HCT116 (cell line): ENCODE measurements around the gene SCML2.

Experiments used
- CEBPB ChIP-seq: IDR thresholded peaks from 2 replicates; pipeline ENCODE4 v1.6.1; 2012; ENCODE audit warnings: low read depth
- EZH2 ChIP-seq: fragments of 200-600 bp; sonication (generic); IDR thresholded peaks from 2 replicates; pipeline ENCODE4 v1.6.1; 2017; ENCODE audit warnings: antibody characterized with exemption, mixed run types
- JUND ChIP-seq: IDR thresholded peaks from 2 replicates; pipeline ENCODE4 v1.6.1; 2012
- POLR2A ChIP-seq: IDR thresholded peaks from 2 replicates; pipeline ENCODE4 v1.7.0; 2011; ENCODE audit warnings: borderline replicate concordance; ENCODE audit not compliant: insufficient read depth, insufficient read length; ENCODE audit errors: extremely low read depth
- RAD21 ChIP-seq: IDR thresholded peaks from 2 replicates; pipeline ENCODE4 v1.6.1; 2012; ENCODE audit warnings: low read depth, mild to moderate bottlenecking
- SP1 ChIP-seq: IDR thresholded peaks from 2 replicates; pipeline ENCODE4 v1.6.1; 2012; ENCODE audit warnings: low read depth
- SRF ChIP-seq: IDR thresholded peaks from 2 replicates; pipeline ENCODE4 v1.6.1; 2012; ENCODE audit warnings: low read depth
- TCF7L2 ChIP-seq: IDR thresholded peaks from 2 replicates; pipeline ENCODE4 v1.7.0; 2011; ENCODE audit warnings: borderline replicate concordance, inconsistent platforms; ENCODE audit not compliant: insufficient read depth, insufficient read length; ENCODE audit errors: extremely low read depth
- YY1 ChIP-seq: IDR thresholded peaks from 2 replicates; pipeline ENCODE4 v1.6.1; 2011; ENCODE audit warnings: low read length, low read depth, moderate library complexity, mild to moderate bottlenecking; ENCODE audit not compliant: insufficient replicate concordance; ENCODE audit errors: extremely low read depth
- ZFX ChIP-seq: fragments of 450-650 bp; IDR thresholded peaks from 2 replicates; pipeline ENCODE4 v1.6.1; 2017
- TF ChIP-seq, protein P1 (sequence below), 3 experiments: fragments of 200-600 bp in 1 of 3; sonication (generic) in 1 of 3; IDR thresholded peaks in 2 of 3; conservative IDR thresholded peaks in 1 of 3; 2 replicates each; pipeline ENCODE4 v1.5.1; 2012 to 2017; ENCODE audit warnings: low read depth in 2 of 3, low read length in 2 of 3, antibody characterized with exemption in 1 of 3, borderline replicate concordance in 1 of 3, control low read depth in 1 of 3, mild to moderate bottlenecking in 1 of 3, mixed read lengths in 1 of 3, mixed run types in 1 of 3, moderate library complexity in 1 of 3; ENCODE audit not compliant: insufficient read depth in 1 of 3
- TF ChIP-seq, protein P2 (sequence below): IDR thresholded peaks from 2 replicates; pipeline ENCODE4 v1.6.1; 2011; ENCODE audit warnings: mild to moderate bottlenecking, low read length, moderate library complexity; ENCODE audit not compliant: insufficient replicate concordance; ENCODE audit errors: extremely low read depth

DNA sequence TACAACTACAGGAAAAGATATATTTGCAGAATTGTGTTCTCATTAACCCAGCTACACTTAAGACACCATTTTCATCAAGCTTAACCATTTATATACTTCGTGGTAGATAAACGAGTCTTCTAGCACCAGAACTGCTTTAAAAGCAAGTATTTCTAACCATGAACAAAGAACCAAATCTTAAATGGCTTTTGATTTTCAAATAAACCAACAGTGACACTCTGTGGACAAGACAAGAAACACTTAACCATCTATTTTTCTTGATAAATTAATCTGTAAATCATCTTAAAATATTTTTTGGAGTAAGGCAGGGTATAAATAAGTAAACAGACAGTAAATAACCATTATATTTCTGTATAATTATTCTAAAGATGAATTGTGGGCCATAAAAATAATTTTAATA, 144.0 kb downstream of the SCML2 start:
- TF ChIP-seq POLR2A (no peak), CEBPB (no peak), EZH2 (no peak), ZFX (no peak), YY1 (no peak), JUND (no peak), TCF7L2 (no peak), SRF (no peak), RAD21 (peak; percentile 44), SP1 (no peak)
- TF ChIP-seq, protein P1, sequence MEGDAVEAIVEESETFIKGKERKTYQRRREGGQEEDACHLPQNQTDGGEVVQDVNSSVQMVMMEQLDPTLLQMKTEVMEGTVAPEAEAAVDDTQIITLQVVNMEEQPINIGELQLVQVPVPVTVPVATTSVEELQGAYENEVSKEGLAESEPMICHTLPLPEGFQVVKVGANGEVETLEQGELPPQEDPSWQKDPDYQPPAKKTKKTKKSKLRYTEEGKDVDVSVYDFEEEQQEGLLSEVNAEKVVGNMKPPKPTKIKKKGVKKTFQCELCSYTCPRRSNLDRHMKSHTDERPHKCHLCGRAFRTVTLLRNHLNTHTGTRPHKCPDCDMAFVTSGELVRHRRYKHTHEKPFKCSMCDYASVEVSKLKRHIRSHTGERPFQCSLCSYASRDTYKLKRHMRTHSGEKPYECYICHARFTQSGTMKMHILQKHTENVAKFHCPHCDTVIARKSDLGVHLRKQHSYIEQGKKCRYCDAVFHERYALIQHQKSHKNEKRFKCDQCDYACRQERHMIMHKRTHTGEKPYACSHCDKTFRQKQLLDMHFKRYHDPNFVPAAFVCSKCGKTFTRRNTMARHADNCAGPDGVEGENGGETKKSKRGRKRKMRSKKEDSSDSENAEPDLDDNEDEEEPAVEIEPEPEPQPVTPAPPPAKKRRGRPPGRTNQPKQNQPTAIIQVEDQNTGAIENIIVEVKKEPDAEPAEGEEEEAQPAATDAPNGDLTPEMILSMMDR (IDR thresholded peaks at IDR 0.05 in 2 of 3, conservative IDR thresholded peaks at IDR 0.05 in 1 of 3; ENCODE audit: borderline replicate concordance in 1 of 3, insufficient read depth in 1 of 3, low read depth in 2 of 3, low read length in 2 of 3) = no peak; a peak in 1 of 6 replicates
- TF ChIP-seq, protein P2, sequence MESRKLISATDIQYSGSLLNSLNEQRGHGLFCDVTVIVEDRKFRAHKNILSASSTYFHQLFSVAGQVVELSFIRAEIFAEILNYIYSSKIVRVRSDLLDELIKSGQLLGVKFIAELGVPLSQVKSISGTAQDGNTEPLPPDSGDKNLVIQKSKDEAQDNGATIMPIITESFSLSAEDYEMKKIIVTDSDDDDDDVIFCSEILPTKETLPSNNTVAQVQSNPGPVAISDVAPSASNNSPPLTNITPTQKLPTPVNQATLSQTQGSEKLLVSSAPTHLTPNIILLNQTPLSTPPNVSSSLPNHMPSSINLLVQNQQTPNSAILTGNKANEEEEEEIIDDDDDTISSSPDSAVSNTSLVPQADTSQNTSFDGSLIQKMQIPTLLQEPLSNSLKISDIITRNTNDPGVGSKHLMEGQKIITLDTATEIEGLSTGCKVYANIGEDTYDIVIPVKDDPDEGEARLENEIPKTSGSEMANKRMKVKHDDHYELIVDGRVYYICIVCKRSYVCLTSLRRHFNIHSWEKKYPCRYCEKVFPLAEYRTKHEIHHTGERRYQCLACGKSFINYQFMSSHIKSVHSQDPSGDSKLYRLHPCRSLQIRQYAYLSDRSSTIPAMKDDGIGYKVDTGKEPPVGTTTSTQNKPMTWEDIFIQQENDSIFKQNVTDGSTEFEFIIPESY = no peak
